Measurements from ENCODE around the gene CHRNB2. TPM values are rescaled to one million over a fixed set of nuclear protein-coding genes. Genes with fewer than 3 reads are reported as not detected.
A peak's percentile ranks its signal among the peaks of the same experiment; 100 is the strongest.

CHRNB2 gene
- total and polyA plus RNA-seq, 2 experiments from 2014 or later = not detected

DNA sequence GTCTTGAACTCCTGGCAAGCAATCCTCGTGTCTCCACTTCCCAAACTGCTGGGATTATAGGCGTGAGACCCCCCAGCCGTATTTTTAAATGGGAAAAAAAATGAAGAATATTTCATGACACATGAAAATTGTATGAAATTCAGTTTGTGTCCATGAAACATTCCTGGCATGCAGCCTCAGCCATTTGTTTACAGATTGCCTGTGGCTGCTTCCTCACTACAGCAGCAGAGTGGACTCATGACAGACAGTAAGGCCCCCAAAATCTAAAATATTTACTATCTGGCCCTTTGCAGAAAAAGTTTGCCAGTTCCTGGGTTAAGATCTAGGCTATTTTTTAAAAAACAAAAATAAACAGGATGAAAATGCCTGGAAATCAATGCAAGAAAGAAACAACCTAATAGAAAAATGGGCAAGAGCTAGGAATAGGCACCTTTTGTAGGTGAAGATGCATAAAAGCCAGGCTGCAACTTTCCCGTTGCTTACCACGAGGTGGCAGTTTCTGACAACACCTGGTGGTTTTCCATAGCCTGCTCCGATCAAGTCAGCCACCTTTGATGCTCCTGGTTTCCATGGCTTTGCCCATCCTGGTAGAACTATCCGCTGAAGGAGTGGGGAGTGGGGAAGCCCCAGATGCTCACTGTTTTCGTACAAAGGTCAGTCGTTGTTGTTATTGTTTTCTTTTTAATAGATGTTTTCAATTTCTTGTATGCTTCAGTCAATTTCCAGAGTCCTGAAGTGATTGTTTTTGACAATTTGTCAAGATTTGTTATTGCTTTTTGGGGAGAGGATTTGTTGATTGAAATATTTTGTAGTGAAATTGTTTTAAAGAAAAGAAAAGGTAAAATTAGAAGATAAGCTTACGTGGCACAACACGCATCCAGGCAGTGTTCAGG lies 33.4 kb upstream of the CHRNB2 start:
- H3K79me2 ChIP-seq (ENCODE audit: insufficient read depth) = no peaks in the 10 kb centered on the region
- no peak for TF ChIP-seq EZH2 (IDR thresholded peaks at IDR 0.05; ENCODE audit: insufficient read depth, poor library complexity, severe bottlenecking)
- TF ChIP-seq EZH2phosphoT487 (IDR thresholded peaks at IDR 0.05; ENCODE audit: insufficient read depth, low read depth) = no peak
- DNase-seq = no peak

DNA sequence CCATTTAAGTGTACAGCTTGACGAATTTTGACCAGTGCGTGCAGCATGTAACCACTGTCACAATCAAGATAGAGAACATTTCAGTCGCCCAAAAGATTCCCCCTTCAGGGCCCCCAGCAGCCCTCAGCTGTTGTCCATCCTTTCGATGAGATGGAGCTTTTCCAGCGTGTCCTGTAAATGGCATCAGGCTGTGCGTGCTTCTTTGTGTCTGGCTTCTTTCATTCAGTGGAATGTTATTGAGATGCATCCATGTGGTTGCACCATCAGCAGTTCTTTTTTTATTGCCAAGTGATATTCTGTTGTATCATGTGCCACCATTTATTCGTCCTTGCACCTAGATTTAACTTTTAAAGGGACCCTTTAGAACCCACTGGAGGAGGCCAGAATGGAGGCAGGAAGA lies 31.0 kb upstream of the CHRNB2 start:
- H3K79me2 ChIP-seq (ENCODE audit: insufficient read depth) = no peaks in the 10 kb centered on the region
- no peak for TF ChIP-seq EZH2 (IDR thresholded peaks at IDR 0.05; ENCODE audit: insufficient read depth, poor library complexity, severe bottlenecking)
- no peak for TF ChIP-seq EZH2phosphoT487 (IDR thresholded peaks at IDR 0.05; ENCODE audit: insufficient read depth, low read depth)
- no peaks in the 10 kb centered on the region for H4K20me1 ChIP-seq (ENCODE audit: insufficient read depth)
- WGBS, 2 experiments (ENCODE audit: low coverage in 1 of 2, low lambda C conversion rate in 2 of 2, missing lambda C conversion rate in 2 of 2) = 20 to 21% methylated on average over 7 of the region's 7 CpGs
- no peaks in the 10 kb centered on the region for H3K9me3 ChIP-seq (ENCODE audit: low read depth)
- DNase-seq = peak; percentile 32
- H3K4me3 ChIP-seq = no peak overlapping the region
- H3K4me1 ChIP-seq (ENCODE audit: insufficient read depth) = no peaks in the 10 kb centered on the region
- H3K36me3 ChIP-seq (ENCODE audit: low read depth) = no peaks in the 10 kb centered on the region
- no peak overlapping the region for H3K4me2 ChIP-seq (ENCODE audit: unreplicated experiment)
- no peaks in the 10 kb centered on the region for H3K9me2 ChIP-seq (ENCODE audit: insufficient read depth)
- no peaks in the 10 kb centered on the region for H3F3A ChIP-seq (ENCODE audit: insufficient read depth)
- no peak overlapping the region for H3K9ac ChIP-seq
- H3K27me3 ChIP-seq (replicated peaks; ENCODE audit: insufficient read depth) = peaks cover 26% of the 10 kb centered on the region
- in situ Hi-C loops (cut with MboI) = no loop called here
- no peak overlapping the region for H2AFZ ChIP-seq
- no peak overlapping the region for H3K27ac ChIP-seq

More for the DNA sequence above, 33.4 kb upstream of the CHRNB2 start:
- 60% methylated on average over 11 of the region's 11 CpGs for WGBS, 2 experiments (ENCODE audit: low coverage in 1 of 2, low lambda C conversion rate in 2 of 2, missing lambda C conversion rate in 2 of 2)
- in situ Hi-C loops (cut with MboI) = no loop called here
- H4K20me1 ChIP-seq (ENCODE audit: insufficient read depth) = no peaks in the 10 kb centered on the region
- H3K36me3 ChIP-seq (ENCODE audit: low read depth) = no peaks in the 10 kb centered on the region
- no peaks in the 10 kb centered on the region for H3F3A ChIP-seq (ENCODE audit: insufficient read depth)
- H3K4me2 ChIP-seq (ENCODE audit: unreplicated experiment) = no peak overlapping the region
- H3K4me3 ChIP-seq = no peak overlapping the region
- H3K9me3 ChIP-seq (ENCODE audit: low read depth) = no peaks in the 10 kb centered on the region
- no peaks in the 10 kb centered on the region for H3K9me2 ChIP-seq (ENCODE audit: insufficient read depth)
- H2AFZ ChIP-seq = no peak overlapping the region
- no peak overlapping the region for H3K9ac ChIP-seq
- peaks cover 26% of the 10 kb centered on the region for H3K27me3 ChIP-seq (replicated peaks; ENCODE audit: insufficient read depth)
- no peaks in the 10 kb centered on the region for H3K4me1 ChIP-seq (ENCODE audit: insufficient read depth)
- H3K27ac ChIP-seq = no peak overlapping the region

DNA sequence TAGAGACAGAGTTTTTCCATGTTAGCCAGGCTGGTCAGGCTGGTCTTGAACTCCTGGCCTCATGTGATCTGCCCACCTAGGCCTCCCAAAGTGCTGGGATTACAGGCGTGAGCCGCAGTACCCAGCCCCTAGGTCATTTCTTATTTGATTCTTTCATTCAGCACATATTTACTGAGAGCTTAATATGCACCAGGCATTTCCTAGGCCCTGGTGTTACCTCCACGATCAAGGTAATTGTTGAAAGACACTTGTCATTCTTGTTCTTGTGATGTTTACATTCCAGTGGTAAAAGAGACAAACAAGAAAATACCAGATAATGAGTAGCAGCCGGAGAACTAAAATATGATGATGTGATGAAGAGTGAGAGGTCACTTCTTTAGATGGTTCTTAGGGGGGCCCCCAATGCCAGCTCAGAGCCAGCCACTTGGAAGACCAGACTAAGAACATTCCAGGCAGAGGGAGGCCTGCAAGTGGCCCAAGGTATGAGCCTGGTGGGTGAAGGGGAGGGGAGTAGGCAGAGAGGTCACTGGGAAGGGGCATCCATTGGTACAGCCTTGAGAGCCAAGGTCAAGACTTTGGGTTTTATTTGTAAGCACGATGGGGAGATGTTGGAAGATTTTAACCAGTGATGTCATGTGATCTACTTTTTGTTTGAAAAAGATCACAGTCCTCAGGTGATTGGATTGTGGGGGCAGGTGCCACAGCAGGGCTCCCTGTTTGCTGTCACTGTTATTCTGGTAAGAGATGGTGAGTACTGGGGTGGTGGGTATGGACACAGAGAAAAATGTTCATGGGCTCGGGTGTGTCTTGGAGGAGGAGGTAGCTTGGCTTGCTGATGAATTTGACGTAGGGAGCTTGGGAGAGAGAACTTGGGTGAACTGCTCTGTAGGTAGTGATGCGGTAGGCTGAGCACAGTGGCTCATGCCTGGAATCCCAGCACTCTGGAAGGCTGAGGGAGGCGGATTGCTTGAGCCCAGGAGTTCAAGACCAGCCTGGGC lies 27.8 kb upstream of the CHRNB2 start:
- WGBS, 2 experiments (ENCODE audit: low coverage in 1 of 2, low lambda C conversion rate in 2 of 2, missing lambda C conversion rate in 2 of 2) = 63 to 65% methylated on average over 9 of the region's 9 CpGs
- Histone ChIP-seq H2AFZ (no peak overlapping the region), H3K79me2 (ENCODE audit: insufficient read depth) (no peaks in the 10 kb centered on the region), H3K4me2 (ENCODE audit: unreplicated experiment) (no peak overlapping the region), H3K9me2 (ENCODE audit: insufficient read depth) (no peaks in the 10 kb centered on the region), H3K27me3 (replicated peaks; ENCODE audit: insufficient read depth) (peaks cover 25% of the 10 kb centered on the region), H4K20me1 (ENCODE audit: insufficient read depth) (no peaks in the 10 kb centered on the region), H3K9me3 (ENCODE audit: low read depth) (no peaks in the 10 kb centered on the region), H3K4me3 (no peak overlapping the region), H3F3A (ENCODE audit: insufficient read depth) (no peaks in the 10 kb centered on the region), H3K4me1 (ENCODE audit: insufficient read depth) (no peaks in the 10 kb centered on the region), H3K36me3 (ENCODE audit: low read depth) (no peaks in the 10 kb centered on the region), H3K27ac (no peak overlapping the region), H3K9ac (no peak overlapping the region)
- in situ Hi-C loops (cut with MboI) = no loop called here
- no peak for TF ChIP-seq EZH2phosphoT487 (IDR thresholded peaks at IDR 0.05; ENCODE audit: insufficient read depth, low read depth)
- no peak for TF ChIP-seq EZH2 (IDR thresholded peaks at IDR 0.05; ENCODE audit: insufficient read depth, poor library complexity, severe bottlenecking)
- DNase-seq = no peak

DNA sequence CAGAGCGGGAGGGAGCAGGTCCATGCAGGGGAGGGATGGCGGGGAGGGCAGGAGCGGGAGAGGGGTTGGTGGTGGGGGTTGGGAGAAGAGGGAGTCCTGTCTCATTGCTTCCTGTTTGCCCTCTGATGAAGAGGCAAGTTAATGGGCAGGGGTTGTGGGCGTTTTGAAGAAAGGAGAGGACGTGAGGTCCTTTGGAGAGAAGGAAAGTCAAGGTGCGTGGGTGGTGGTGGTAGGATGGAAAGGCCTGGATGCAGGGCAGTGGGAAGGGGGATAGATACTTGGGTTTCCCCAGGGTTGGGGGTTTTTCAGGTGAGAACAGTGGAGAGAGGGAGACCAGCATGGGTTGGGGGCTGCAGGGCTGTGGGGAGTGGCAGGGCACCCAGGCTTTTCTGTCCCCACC lies 26.3 kb upstream of the CHRNB2 start:
- Histone ChIP-seq H3K79me2 (ENCODE audit: insufficient read depth) (no peaks in the 10 kb centered on the region), H3K36me3 (ENCODE audit: low read depth) (no peaks in the 10 kb centered on the region), H3K4me2 (ENCODE audit: unreplicated experiment) (no peak overlapping the region), H4K20me1 (ENCODE audit: insufficient read depth) (no peaks in the 10 kb centered on the region), H3F3A (ENCODE audit: insufficient read depth) (no peaks in the 10 kb centered on the region), H3K9me2 (ENCODE audit: insufficient read depth) (no peaks in the 10 kb centered on the region), H3K4me3 (no peak overlapping the region), H3K27me3 (replicated peaks; ENCODE audit: insufficient read depth) (peaks cover 11% of the 10 kb centered on the region; the same call in 1 of the 2 replicates), H3K4me1 (ENCODE audit: insufficient read depth) (no peaks in the 10 kb centered on the region), H3K27ac (no peak overlapping the region), H2AFZ (no peak overlapping the region), H3K9ac (no peak overlapping the region), H3K9me3 (ENCODE audit: low read depth) (no peaks in the 10 kb centered on the region)
- TF ChIP-seq EZH2phosphoT487 (IDR thresholded peaks at IDR 0.05; ENCODE audit: insufficient read depth, low read depth) (no peak), EZH2 (IDR thresholded peaks at IDR 0.05; ENCODE audit: insufficient read depth, poor library complexity, severe bottlenecking) (no peak)
- no peak for DNase-seq
- in situ Hi-C loops (cut with MboI) = no loop called here
- WGBS, 2 experiments (ENCODE audit: low coverage in 1 of 2, low lambda C conversion rate in 2 of 2, missing lambda C conversion rate in 2 of 2) = 64 to 71% methylated on average over 5 to 6 of the region's 6 CpGs

Measured in GM23248 (cell line).